IMR-90 (cell line): ENCODE results near the gene DDAH2. TPM values are rescaled to one million over a fixed set of nuclear protein-coding genes. Genes with fewer than 3 reads are reported as not detected.

ENCODE experiments used
- ATAC-seq: fragments of 200-7000 bp; cut with Tn5 transposase; 2 replicates; pipeline ENCODE4 v1.9.1; 2020; ENCODE audit warnings: low read depth, mild to moderate bottlenecking, moderate library complexity
- BruUV-seq: library from RNA; stranded (reverse); fragments of 400-500 nt; replicated peaks from 2 replicates; lab custom pipeline; 2021; lab: Mats Ljungman, UMichigan
- CTCF ChIA-PET: fragments of 300-600 bp; formaldehyde crosslinking; extraction: SDS; loops from one replicate; lab custom pipeline; 2021; ENCODE audit warnings: antibody characterized with exemption; lab: Yijun Ruan, JAX
- POLR2A ChIA-PET: fragments of 300-600 bp; sonication (Branson Sonifier 250); formaldehyde crosslinking; loops from one replicate; lab custom pipeline; 2022; ENCODE audit warnings: antibody characterized with exemption; ENCODE audit not compliant: unreplicated experiment; lab: Charles Lee
- DNase-seq: peaks from one replicate; pipeline ENCODE4 v3.0.0; 2013
- H2AFZ ChIP-seq: replicated peaks from 2 replicates; pipeline ENCODE3; 2013; ENCODE audit warnings: low read length, mild to moderate bottlenecking; ENCODE audit not compliant: poor library complexity
- H2AK5ac ChIP-seq: 2 replicates; pipeline ENCODE4 v1.6.1; 2013; ENCODE audit warnings: low read depth, low read length, inconsistent platforms
- H2AK9ac ChIP-seq: replicated peaks from 2 replicates; pipeline ENCODE3; 2013; ENCODE audit warnings: mild to moderate bottlenecking, low read depth, low read length, moderate library complexity; ENCODE audit not compliant: poor library complexity
- H2BK120ac ChIP-seq: 2 replicates; pipeline ENCODE4 v1.6.1; 2013; ENCODE audit warnings: low read depth, low read length, inconsistent platforms
- H2BK15ac ChIP-seq: 3 replicates; pipeline ENCODE4 v1.6.1; 2013; ENCODE audit warnings: low read depth, low read length, inconsistent platforms
- H2BK20ac ChIP-seq: 2 replicates; pipeline ENCODE4 v1.6.1; 2013; ENCODE audit warnings: low read depth, mild to moderate bottlenecking, inconsistent platforms, low read length, moderate library complexity
- H2BK5ac ChIP-seq: 2 replicates; pipeline ENCODE4 v1.6.1; 2013; ENCODE audit warnings: mild to moderate bottlenecking, low read depth, low read length, inconsistent platforms; ENCODE audit not compliant: poor library complexity, severe bottlenecking
- H3K14ac ChIP-seq: replicated peaks from 2 replicates; pipeline ENCODE4 v1.6.1; 2013; ENCODE audit warnings: low read depth, low read length, inconsistent platforms
- H3K18ac ChIP-seq: 2 replicates; pipeline ENCODE4 v1.6.1; 2013; ENCODE audit warnings: low read depth, low read length, control low read depth
- H3K23ac ChIP-seq: 2 replicates; pipeline ENCODE4 v1.6.1; 2013; ENCODE audit warnings: low read depth, low read length, inconsistent platforms
- H3K27ac ChIP-seq: 2 replicates; pipeline ENCODE4 v1.5.1; 2013; ENCODE audit warnings: mild to moderate bottlenecking, control low read depth, low read length; ENCODE audit not compliant: insufficient read depth
- H3K27me3 ChIP-seq: 2 replicates; pipeline ENCODE4 v1.6.1; 2013; ENCODE audit warnings: low read length; ENCODE audit not compliant: control insufficient read depth, insufficient read depth
- H3K36me3 ChIP-seq: 2 replicates; pipeline ENCODE4 v1.6.1; 2013; ENCODE audit warnings: low read length, mixed read lengths; ENCODE audit not compliant: control insufficient read depth, insufficient read depth
- H3K4ac ChIP-seq: 2 replicates; pipeline ENCODE4 v1.6.1; 2013; ENCODE audit warnings: low read depth, low read length, inconsistent platforms
- H3K4me1 ChIP-seq: 2 replicates; pipeline ENCODE4 v1.6.1; 2013; ENCODE audit warnings: low read length, mixed read lengths; ENCODE audit not compliant: control insufficient read depth, insufficient read depth
- H3K4me2 ChIP-seq: 2 replicates; pipeline ENCODE4 v1.6.1; 2013; ENCODE audit warnings: low read depth, mild to moderate bottlenecking, control low read depth, low read length, moderate library complexity
- H3K4me3 ChIP-seq: 2 replicates; pipeline ENCODE4 v1.5.1; 2013; ENCODE audit warnings: low read depth, mild to moderate bottlenecking, control low read depth, low read length, moderate library complexity; ENCODE audit not compliant: insufficient read depth
- H3K56ac ChIP-seq: 2 replicates; pipeline ENCODE4 v1.6.1; 2013; ENCODE audit warnings: low read length, inconsistent platforms; ENCODE audit not compliant: insufficient read depth; ENCODE audit errors: extremely low read depth
- H3K79me1 ChIP-seq, 2 experiments: 2 replicates each; pipeline ENCODE4 v1.6.1; 2013; ENCODE audit warnings: low read length in 2 of 2, inconsistent platforms in 1 of 2, low read depth in 1 of 2
- H3K9ac ChIP-seq: 2 replicates; pipeline ENCODE4 v1.6.1; 2013; ENCODE audit warnings: low read depth, low read length, control low read depth
- H3K9me1 ChIP-seq: 2 replicates; pipeline ENCODE4 v1.6.1; 2013; ENCODE audit warnings: low read length, inconsistent platforms; ENCODE audit not compliant: insufficient read depth
- H3K9me3 ChIP-seq: 2 replicates; pipeline ENCODE4 v1.6.1; 2013; ENCODE audit warnings: low read length; ENCODE audit not compliant: control insufficient read depth, insufficient read depth
- H4K20me1 ChIP-seq: 2 replicates; pipeline ENCODE4 v1.6.1; 2013; ENCODE audit warnings: low read length, inconsistent platforms; ENCODE audit not compliant: insufficient read depth
- H4K5ac ChIP-seq: 2 replicates; pipeline ENCODE4 v1.6.1; 2013; ENCODE audit warnings: mild to moderate bottlenecking, low read depth, low read length, control low read depth
- H4K8ac ChIP-seq, 2 experiments: 2 replicates each; pipeline ENCODE4 v1.6.1; 2013; ENCODE audit warnings: low read depth in 2 of 2, low read length in 2 of 2, control low read depth in 1 of 2, inconsistent platforms in 1 of 2
- H4K91ac ChIP-seq: 2 replicates; pipeline ENCODE4 v1.6.1; 2013; ENCODE audit warnings: low read depth, low read length, inconsistent platforms; ENCODE audit not compliant: insufficient read depth
- FOS ChIP-seq: fragments of 150-350 bp; IDR thresholded peaks from 2 replicates; pipeline ENCODE4 v1.6.1; 2016; ENCODE audit warnings: low read depth, low read length
- RFX5 ChIP-seq: IDR thresholded peaks from 2 replicates; pipeline ENCODE4 v1.8.0; 2012; ENCODE audit warnings: low read depth, mild to moderate bottlenecking, low read length, moderate library complexity
- USF2 ChIP-seq: fragments of 150-350 bp; IDR thresholded peaks from 2 replicates; pipeline ENCODE4 v1.6.1; 2017; ENCODE audit warnings: mild to moderate bottlenecking, antibody characterized with exemption, low read length, low read depth
- WGBS, 2 experiments: methylation state at CpG; one replicate each; pipeline versions ENCODE4 v1.1.5 to v1.1.7; 2013; ENCODE audit warnings: missing lambda C conversion rate in 2 of 2; ENCODE audit not compliant: insufficient read length in 1 of 2; ENCODE audit errors: extremely low coverage in 2 of 2; 5-methylcytosine and 5-hydroxymethylcytosine counted together
- dilution Hi-C: fragments of 300-500 bp; cut with HindIII; formaldehyde crosslinking; loops from one replicate; pipeline ENCODE4 v1.14.3; 2018; ENCODE audit warnings: low sequenced_read_pairs; ENCODE audit not compliant: unreplicated experiment
- in situ Hi-C: fragments of 300-500 bp; cut with MboI; formaldehyde crosslinking; loops from 3 replicates; pipeline ENCODE4 v1.14.3; 2019; ENCODE audit warnings: low sequenced_read_pairs, inconsistent platforms, mixed read lengths
- intact Hi-C: fragments of 100-400 bp; cut with micrococcal nuclease; formaldehyde crosslinking; loops from 2 replicates; pipeline ENCODE4 v1.10.0; 2022
- polyA plus RNA-seq, 3 experiments: library from polyadenylated mRNA; depleted of rRNA; stranded (reverse); fragments of >200 nt; gene quantifications; 2 replicates each; pipeline ENCODE4 v1.2.3, GENCODE V29; 2012; ENCODE audit warnings: low replicate concordance in 1 of 3
- total RNA-seq: library from RNA; depleted of rRNA; stranded (reverse); fragments of >200 nt; gene quantifications from 2 replicates; pipeline ENCODE4 v1.2.3, GENCODE V29; 2012

Gene DDAH2
- total and polyA plus RNA-seq, 2 of the 4 experiments (the other 2 are of a cell fraction), result 40.7 to 57.9 TPM

GRCh38 chr6:31765910-31766794 is 37.1 kb upstream of the DDAH2 start:
- Histone ChIP-seq H3K4me3 (peak overlapping the region; percentile 27; the same call in 1 of the 2 replicates), H3K27me3 (no peaks in the 10 kb centered on the region), H4K5ac (no peak overlapping the region), H2AK9ac (no peak overlapping the region), H3K23ac (no peak overlapping the region), H3K9ac (no peak overlapping the region), H3K4me2 (peak overlapping the region; percentile 83), H4K8ac (peak overlapping the region in 1 of 2 experiments; percentile 73; a peak in 1 of 4 replicates), H3K79me1 (no peaks in the 10 kb centered on the region), H3K56ac (no peak overlapping the region), H4K20me1 (no peaks in the 10 kb centered on the region), H2AK5ac (no peak overlapping the region), H2AFZ (peak overlapping the region; percentile 83), H3K14ac (no peak overlapping the region), H2BK20ac (no peak overlapping the region), H2BK5ac (no peak overlapping the region), H3K9me1 (peaks cover 9% of the 10 kb centered on the region), H3K9me3 (no peaks in the 10 kb centered on the region), H2BK15ac (no peak overlapping the region), H3K4ac (no peak overlapping the region), H4K91ac (no peak overlapping the region), H3K36me3 (0 out of 2 replicates have a peak, but pooled peaks cover 2% of the 10 kb centered on the region), H3K18ac (no peak overlapping the region), H3K27ac (no peak overlapping the region), H3K4me1 (peaks cover 4% of the 10 kb centered on the region), H2BK120ac (no peak overlapping the region)
- dilution Hi-C loops, result no loop called here
- CTCF ChIA-PET, result interaction anchor here (1.0 kb wide), 1 partner anchor 28 kb away, joined by 3 read pairs; no protein-coding TSS in a partner anchor
- POLR2A ChIA-PET, result no interaction called here
- TF ChIP-seq FOS (no peak), RFX5 (no peak), USF2 (no peak)
- no TSS peak for BruUV-seq
- 34% methylated on average over 19 of the region's 42 CpGs; no CpG with 5 or more reads in 1 of the 2 experiments for WGBS, 2 experiments
- DNase-seq (no peak), ATAC-seq (peak; percentile 79)
- in situ Hi-C loops, result no loop called here
- intact Hi-C loops, result no loop called here
